RCC 7860 (cell line): ENCODE results near the gene CTCF.

Experiments
- DNase-seq: peaks from one replicate; pipeline ENCODE4 v3.0.0-alpha.2; 2015; ENCODE audit warnings: low spot score
- FAIRE-seq: peaks from 2 replicates; lab custom pipeline; 2012; peaks lifted over from hg19 to GRCh38; lab: Jason Lieb, UNC

The CTCF gene

DNA sequence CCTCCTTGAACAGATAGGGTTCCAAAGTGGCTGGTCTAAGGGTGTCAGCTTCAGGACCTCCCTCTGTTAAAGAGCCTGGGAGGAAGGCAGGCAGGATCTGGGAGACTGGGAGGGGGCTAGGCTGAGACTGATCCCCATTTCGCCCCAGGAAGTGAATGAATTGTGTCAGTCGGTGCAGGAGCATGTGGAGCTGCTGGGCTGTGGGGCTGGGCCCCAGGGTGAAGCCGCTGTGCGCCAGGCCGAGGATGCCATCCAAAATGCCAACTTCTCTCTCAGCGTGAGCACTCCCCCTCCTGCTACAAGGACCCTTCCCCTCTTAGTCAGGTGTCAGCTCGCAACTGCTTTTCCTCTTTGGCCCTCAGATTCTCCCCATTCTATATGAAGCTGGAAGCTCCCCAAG is 88.7 kb downstream of the CTCF start:
- DNase-seq (no peak), FAIRE-seq (no peak)

DNA sequence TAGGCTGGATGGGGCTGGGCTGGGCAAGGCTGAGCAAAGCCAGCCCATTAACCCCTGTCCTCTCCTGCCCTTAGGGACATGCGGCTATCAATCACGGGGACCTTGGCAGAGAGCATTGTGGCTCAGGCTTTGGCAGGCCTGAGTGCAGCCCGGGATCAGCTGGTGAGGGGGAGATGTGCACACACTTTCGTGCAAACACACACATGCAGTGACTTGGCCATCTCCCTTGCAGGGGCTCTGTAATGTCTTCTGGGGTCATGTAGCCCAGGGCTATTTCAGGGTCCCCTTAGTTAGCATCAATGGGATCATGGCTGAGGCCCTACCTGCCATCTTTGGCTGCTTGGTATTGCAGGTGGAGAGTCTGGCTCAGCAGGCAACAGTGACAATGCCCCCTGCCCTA is 89.5 kb downstream of the CTCF start:
- FAIRE-seq, result no peak
- DNase-seq, result no peak

DNA sequence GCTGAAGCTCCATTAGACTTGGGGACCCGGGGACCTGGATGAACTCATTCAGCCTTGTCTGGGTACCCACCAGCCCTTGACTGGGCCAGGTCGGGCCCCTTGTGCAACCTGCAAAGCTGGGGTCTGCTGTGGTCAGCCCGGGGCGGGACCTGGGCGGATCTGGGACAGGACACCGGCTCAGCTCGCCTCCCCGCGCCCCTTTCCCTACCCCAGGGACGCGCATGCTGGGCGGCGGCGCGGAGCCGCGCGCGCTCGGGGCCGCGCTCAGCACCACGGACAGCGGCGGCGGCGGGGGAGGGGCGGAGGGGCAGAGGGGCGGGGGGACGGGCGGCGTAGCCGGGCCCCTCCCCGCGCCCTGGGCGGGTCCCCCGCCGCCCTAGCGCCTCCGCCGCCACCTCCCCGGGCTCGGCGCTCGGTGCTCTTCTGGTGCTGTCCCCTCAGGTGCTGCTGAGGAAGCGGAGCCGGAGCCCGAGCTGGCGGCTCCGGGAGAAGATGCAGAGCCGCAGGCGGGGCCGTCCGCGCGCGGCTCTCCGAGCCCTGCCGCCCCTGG is 90.3 kb downstream of the CTCF start:
- FAIRE-seq (no peak), DNase-seq (no peak)

DNA sequence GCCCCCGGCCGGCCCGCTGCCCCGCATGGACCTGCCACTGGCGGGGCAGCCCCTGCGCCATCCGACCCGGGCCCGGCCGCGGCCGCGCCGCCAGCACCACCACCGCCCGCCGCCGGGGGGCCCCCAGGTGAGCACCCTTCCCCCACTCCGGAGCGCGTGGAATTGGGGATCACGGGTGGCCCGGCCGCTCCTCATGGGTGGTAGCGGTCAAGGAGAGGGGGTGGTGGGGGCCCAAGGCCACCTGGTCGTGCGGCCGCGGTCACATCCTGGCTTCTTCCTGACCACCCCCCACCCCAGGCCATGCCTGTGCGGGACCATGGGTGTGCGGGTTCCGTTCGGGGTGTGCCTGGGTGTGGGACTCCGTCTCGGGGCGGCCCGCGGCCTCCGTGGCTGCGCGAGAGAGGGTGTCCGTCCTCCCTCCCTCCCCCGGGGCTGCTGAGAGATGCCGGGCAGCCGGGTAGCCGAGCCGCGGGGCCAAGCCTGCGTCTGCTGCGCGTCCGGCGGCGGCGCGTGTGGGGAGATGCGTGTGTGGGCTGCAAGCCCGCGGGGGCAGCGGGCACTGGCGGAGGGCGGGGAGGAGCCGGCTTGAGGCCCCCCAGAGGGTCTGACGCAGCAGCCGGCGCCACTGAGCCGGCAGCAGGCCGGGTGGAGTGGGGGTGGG is 90.9 kb downstream of the CTCF start:
- FAIRE-seq, result no peak
- peak; percentile 6 for DNase-seq

DNA sequence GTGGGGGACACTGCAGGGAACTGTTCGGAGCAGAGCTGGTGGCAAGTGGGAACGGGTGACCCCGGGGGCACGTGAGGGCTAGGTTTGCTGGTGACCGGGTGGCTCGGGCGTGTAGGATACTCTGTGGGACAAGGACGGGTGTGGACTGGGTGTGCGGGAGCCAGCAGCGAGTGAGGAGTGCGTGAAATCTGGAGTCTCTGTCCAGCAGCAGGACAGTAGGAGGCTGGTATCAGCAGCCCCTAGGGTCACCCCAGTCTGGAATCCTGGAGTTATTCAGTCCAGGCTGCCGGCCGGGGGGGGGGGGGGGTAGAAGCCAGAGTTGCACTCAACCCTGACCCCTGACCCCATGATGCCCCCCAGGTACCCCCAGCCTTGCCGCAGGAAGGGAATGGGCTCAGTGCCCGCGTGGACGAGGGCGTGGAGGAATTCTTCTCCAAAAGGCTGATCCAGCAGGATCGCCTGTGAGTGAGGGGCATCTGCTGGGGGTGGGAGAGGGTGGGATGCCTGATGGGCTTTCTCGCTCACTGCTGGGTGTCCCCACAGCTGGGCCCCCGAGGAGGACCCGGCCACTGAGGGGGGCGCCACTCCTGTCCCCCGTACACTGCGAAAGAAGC is 91.6 kb downstream of the CTCF start:
- no peak for DNase-seq
- no peak for FAIRE-seq

DNA sequence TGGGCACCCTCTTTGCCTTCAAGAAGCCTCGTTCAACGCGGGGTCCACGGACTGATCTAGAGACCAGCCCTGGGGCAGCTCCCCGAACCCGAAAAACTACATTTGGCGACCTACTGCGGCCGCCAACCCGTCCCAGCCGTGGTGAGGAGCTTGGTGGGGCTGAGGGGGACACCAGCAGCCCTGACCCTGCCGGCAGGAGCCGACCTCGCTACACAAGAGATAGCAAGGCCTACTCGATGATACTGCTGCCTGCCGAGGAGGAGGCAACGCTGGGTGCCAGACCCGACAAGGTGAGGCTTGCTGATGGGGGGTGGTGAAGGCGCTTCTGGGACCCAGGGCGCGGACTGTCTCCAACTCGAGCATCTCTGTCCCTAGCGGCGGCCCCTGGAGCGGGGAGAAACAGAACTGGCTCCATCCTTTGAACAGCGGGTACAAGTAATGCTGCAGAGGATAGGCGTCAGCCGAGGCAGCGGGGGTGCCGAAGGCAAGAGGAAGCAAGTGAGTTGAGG is 92.1 kb downstream of the CTCF start:
- DNase-seq (no peak), FAIRE-seq (no peak)

DNA sequence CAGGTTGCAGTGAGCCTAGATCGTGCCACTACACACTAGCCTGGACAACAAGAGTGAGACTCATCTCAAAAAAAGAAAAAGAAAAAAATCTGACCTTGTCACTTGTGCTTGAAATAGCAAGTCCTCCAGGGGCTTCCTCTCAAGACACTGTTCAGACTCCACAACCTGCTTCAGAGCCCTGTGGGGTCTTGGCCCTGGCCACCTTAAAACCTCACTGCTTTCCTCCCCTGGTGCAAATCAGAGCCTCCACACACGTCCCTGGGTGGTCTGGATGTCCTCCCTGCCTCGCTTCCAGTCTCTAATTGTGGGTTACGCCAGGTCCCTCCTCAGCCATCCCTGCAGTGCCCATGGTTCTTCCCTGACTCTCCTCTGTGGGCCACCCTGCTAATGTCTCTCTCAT is 93.0 kb downstream of the CTCF start:
- FAIRE-seq (no peak), DNase-seq (no peak)

DNA sequence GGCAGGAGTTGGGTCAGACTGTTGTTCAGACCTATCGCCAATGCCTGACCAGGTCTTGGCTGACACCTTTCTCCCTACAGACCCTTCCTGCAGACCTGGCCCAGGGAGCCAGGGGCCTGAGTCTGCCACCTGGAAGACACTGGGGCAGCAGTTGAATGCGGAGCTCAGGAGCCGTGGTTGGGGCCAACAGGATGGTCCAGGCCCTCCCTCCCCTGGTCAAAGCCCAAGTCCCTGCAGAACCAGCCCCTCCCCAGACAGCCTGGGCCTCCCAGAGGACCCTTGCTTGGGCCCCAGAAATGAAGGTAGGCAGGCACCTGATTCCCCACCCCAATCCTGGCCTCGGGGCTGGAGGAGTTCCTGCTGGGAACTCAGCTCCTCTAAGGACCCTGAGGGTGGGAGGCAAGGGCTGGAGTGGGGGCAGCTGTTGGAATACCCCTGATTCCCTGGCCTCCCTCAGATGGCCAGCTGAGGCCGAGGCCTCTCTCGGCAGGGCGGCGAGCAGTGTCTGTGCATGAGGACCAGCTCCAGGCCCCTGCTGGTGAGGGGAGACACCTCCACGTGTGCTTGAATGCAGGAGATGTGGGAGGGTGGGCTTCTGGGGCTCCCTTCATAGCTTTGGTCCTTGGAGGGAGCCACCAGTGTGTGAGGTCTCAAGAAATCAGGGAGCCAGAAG is 94.2 kb downstream of the CTCF start:
- FAIRE-seq, result no peak

DNA sequence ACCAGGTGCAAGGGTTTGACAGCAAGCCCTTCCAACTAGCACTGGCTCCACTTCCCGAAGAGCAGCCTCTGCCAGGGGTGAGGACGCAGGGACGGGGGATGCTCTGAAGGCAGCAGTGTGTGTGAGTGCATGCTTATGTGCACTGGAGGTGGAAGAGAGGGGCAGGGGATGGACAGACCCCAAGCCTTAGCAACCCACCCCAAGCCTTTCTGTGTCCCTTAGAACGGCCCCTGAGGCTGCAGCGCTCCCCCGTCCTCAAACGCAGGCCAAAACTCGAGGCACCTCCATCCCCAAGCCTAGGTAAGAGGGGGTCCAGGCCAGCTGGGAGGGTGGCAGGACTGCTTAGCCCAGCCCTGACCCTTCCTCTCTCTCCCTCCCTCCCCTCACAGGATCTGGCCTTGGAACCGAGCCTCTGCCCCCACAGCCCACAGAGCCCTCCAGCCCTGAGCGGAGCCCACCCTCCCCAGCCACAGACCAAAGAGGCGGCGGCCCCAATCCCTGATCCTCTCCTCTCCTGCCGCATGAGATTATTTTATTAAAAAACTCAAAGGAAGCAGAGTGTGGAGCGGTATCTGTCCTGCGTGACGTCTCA is 94.8 kb downstream of the CTCF start:
- DNase-seq (no peak), FAIRE-seq (no peak)

More for the DNA sequence above, 94.2 kb downstream of the CTCF start:
- DNase-seq, result no peak

DNA sequence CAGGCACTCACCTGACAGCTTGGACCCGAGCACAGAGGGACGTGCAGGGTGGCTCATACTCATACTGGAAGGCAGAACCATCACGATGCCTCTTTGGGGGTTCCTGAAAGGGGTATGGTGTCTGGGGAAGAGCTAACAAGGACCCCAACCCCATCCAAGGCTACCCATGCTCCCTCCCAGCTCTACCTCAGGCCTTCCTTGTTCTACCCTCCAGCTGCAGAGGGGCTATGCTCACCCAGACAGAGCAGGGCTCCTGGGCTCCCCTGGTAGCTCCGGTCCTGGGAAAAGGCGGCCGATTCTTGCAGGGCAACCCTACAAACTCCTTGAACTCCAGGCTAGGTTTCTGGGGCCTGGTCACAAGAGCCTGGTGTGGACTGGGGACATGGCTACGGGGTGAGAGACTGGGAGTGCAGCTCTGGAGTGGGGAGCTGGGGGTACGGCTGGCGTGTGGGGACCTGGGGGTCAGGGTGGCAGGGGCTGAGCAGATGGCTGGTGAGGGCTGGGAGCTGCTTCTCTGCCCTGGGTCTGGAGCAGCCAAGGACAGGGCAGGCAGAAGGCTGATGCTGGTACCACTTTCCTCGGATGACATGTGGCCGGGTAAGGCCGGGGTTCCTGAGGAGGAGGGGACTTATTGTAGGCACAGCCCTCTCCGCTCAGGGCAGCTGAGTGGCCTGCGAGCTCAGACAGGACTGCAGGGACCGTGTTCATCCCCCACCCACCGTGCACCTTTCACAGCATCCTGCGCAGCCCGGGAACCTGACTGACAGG is 95.6 kb downstream of the CTCF start:
- DNase-seq (no peak), FAIRE-seq (no peak)

DNA sequence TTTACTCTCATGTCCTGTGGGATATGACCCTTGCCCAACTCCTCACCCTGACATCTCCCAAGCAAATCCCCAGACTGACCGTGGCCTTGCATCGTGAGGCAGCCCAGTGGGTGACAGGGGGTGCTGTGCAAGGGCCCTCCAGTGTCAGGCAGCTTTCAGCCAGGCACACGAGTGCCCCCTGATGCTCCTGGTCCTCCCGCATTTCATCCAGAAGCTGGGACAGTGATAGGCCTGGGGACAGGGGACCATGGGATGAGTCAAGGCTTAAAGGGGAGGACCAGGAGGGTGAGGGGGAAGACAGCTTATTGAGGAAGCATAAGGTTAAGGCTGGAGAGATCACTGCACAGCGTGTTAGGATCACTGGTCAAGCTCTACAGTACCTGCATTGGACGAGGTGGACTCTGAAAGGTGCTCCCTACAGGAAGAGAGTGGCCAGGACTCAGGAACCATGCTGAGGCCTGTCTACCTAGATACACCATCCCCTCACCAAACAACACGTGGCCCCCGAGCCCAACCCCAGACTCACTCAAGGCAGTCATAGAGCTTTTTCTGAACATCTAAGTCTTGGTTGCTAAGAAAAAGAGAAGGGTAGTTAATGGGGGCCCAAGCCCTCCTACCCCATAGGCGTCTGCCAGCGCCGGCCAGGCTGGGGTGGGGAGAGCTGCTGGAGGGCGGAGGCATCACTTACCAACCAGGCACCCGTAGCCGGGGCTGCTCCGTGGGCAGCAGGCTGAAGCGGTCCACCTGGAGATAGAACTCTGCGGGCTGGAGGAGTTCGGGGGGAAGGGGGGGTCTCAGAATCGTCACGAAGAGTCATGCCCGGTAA is 96.7 kb downstream of the CTCF start:
- DNase-seq (no peak), FAIRE-seq (no peak)

DNA sequence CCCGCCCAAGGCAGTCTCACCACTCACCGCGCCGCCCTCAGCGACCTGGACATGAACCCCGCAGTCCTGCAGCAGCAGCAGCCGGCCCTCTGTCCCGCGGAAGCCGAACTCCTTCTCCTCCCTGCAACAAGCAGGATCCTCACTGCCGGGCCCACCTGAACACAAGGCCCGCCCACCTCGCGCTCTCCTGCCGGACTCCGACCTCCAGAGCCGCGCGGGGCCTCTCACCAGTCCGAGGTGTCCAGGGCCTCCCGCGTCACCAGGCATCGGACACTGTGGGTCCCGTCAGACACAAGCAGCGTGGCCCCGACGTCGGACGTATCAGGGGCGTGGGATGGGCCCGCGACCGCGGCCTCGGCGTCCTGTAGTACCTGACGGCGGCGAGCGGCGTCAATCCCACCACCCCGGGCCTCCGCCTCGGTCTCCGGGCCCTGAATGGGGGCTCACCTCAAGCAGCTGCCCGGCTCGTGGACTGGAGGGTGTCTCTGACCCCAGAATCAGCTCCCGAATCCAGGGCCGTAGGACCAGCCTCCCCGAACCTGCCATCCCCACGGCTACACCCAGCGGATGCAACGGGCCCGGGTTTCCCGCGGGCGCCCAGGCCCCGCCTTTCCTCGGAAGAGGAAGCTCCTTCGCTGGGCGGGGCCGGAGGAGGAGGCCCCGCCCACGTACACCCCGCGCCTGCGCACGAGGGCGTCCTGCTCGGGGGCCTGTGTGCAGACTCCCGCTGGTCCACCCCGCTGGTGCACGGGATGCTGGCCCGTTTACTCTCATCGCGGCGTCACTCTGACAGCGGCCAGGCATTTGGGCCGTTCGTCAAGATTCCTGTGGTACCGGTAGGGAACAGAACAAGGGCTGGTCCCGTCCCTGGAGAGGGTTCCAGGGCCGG is 97.6 kb downstream of the CTCF start, which contains the start of gene ACD:
TSS of gene ACD (minus strand) at position 586 of the 889 bp plus-strand sequence. CDS start at position 546, 40 bp downstream.
- DNase-seq (peak; percentile 81), FAIRE-seq (no peak)

DNA sequence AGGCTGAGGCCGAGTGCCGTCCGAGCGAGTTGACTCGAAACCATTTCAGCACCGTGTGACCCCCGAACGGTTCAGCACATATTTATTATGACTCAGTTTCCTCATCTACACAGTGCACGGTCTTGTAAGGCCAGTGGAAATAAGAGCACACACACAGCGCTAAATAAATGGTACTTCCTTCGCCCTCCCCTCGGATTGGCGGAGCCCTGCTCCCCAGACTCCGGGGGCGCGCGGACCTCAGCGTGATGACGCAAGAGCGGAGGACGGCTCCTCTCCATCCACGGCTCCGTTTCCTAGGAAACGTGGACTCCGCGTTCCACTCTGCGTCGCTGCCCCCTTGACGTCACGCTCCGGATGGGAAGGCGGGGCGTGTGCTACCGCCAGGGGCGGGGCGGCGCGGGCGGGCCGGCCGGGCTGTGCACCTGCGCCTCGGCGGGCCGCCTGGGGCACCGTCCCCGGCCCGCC is 98.3 kb downstream of the CTCF start, which contains the start of gene PARD6A:
TSS of gene PARD6A (plus strand) at position 397 of the 465 bp plus-strand sequence. CDS start 79 bp downstream, outside the sequence.
- DNase-seq, result peak; percentile 85
- FAIRE-seq, result no peak

DNA sequence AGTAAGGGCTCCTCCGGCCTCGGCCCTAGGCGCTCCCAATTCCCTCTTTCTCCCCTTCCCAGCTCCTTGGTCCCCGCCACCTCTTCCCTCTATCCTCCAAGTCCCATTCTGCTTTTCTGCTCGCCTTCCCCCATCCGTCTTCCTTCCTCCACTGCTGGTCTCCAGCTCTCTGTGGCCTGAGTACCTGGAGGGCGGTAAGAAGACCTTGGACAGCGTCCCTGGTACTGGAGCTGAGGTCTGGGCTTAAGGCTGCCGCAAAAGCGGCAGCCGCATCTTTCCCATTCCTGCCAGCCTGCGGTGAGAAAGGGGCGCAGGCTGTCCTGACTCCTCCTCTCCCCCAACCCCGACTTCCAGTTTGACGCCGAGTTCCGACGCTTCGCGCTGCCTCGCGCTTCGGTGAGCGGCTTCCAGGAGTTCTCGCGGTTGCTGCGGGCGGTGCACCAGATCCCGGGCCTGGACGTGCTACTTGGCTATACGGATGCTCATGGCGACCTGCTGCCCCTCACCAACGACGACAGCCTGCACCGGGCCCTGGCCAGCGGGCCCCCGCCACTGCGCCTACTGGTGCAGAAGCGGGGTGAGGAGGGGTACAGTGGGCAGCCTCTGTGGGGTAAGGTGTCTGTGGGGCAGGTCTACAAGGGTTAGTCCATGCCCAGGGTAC is 98.9 kb downstream of the CTCF start:
- no peak for DNase-seq

DNA sequence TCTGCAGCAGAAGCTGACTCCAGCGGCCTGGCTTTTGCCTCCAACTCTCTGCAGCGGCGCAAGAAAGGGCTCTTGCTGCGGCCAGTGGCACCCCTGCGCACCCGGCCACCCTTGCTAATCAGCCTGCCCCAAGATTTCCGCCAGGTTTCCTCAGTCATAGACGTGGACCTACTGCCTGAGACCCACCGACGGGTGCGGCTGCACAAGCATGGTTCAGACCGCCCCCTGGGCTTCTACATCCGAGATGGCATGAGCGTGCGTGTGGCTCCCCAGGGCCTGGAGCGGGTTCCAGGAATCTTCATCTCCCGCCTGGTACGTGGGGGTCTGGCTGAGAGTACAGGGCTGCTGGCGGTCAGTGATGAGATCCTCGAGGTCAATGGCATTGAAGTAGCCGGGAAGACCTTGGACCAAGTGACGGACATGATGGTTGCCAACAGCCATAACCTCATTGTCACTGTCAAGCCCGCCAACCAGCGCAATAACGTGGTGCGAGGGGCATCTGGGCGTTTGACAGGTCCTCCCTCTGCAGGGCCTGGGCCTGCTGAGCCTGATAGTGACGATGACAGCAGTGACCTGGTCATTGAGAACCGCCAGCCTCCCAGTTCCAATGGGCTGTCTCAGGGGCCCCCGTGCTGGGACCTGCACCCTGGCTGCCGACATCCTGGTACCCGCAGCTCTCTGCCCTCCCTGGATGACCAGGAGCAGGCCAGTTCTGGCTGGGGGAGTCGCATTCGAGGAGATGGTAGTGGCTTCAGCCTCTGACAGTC is 99.7 kb downstream of the CTCF start:
- FAIRE-seq (no peak), DNase-seq (no peak)

More for the DNA sequence above, 98.9 kb downstream of the CTCF start:
- FAIRE-seq, result no peak

DNA sequence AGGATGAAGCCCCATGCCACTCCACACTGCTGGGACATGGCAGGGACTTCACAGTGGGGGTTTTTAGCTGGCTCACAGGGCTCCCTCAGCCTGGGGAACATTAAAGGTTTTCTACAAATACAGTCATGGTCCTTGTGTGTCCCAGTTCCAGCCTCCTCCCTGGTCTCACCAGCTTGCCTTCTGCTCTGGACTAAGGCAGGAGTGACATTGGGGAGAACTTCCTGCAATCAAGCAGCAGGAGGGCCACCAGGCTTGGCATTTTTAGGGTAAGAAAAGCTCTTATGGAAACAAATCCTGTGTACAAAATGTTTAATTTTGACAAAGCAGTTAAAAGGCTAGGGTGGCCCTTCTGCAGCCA is 100.3 kb downstream of the CTCF start:
- DNase-seq, result no peak
- no peak for FAIRE-seq
